GM21825 (cell line): ENCODE measurements around the gene STRBP.

ENCODE experiments used
- ATAC-seq: cut with Tn5 transposase; IDR thresholded peaks from one replicate; pipeline ENCODE4 v1.9.1; 2021; ENCODE audit warnings: mild to moderate bottlenecking, moderate library complexity; ENCODE audit not compliant: unreplicated experiment

Gene STRBP

DNA sequence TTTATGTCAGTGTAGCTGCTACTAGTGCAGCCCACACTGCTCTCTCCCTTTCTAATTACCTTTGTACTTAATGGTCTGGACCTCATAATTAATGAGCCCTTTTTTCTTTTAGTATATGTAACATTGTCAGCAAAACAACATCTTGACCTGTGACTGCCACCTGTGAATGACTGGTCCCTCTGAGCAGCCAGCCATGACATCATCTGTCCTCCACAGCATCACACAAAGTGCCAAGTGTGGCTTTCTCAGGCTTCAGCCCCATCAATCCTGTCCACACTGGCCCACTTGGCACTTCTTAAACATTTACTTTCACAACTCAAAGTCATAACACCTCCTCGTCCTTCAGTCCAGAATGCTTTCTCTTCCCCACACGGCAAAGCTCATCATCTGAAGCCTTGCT lies 130.2 kb downstream of the STRBP start:
- no peak for ATAC-seq

GRCh38 chr9:123135430-123135829 lies 133.0 kb downstream of the STRBP start:
- no peak for ATAC-seq

DNA sequence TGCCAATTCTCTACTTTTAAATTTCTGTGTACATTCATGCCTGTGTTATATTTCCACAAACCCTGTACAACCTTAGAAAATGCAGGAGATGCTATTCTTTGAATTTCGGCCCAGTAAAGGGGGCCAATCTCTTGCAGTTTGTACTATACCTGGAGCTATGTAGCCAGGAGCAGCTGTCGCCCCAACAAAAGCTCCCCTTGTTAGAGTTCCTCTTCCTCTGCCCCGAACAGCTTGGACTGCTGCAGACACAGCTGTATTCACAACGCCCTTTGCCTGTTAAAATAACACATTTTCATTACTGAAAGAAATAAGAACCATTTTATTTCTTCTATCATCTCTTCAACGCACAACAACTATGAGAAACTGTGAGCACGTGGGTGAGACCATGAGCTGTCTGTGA lies 135.7 kb downstream of the STRBP start:
- ATAC-seq = no peak

GRCh38 chr9:123131993-123132392 lies 136.4 kb downstream of the STRBP start:
- ATAC-seq = no peak

GRCh38 chr9:123131258-123131657 lies 137.1 kb downstream of the STRBP start:
- no peak for ATAC-seq

GRCh38 chr9:123129423-123129822 lies 139.0 kb downstream of the STRBP start:
- no peak for ATAC-seq

DNA sequence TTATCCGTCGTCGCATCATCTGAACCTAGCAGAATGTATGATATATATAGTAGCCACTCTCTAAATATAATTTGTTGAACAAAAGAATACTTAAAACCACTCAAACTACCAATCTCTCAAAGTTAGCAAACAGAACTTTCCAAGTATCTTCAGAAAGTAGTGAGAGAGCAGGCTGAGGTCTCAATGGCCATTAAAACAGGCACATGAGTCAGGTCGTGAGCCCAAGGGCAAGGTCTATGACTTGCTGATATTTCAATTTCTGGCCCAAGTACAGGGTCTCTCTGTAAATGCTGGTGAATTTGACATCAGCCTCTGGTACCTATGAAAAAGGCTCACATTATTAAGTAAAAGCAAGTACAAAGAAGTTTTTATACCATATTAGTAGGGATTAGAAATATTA lies 139.8 kb downstream of the STRBP start:
- ATAC-seq = no peak

GRCh38 chr9:123127512-123128075 lies 140.8 kb downstream of the STRBP start:
- no peak for ATAC-seq

DNA sequence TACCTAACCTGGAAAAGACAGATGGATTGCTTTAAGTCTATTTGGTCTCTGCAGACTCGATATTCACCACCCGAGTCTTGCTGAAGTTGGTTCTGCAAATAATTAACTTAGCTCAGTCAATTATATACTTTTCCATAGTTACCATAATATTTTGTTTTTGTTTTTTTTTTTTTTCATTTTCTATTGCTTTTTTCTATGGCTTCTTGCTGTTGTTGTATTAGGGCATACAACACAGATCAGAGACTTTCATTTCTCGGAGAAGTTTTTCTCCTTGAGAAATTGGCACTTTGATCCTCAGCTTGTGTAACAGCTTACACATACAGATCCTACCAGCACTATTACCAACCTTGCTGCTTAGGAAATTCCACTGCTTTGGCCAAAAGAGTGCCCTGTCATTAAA lies 146.9 kb downstream of the STRBP start:
- no peak for ATAC-seq

GRCh38 chr9:123120953-123121352 lies 147.4 kb downstream of the STRBP start:
- ATAC-seq = no peak

DNA sequence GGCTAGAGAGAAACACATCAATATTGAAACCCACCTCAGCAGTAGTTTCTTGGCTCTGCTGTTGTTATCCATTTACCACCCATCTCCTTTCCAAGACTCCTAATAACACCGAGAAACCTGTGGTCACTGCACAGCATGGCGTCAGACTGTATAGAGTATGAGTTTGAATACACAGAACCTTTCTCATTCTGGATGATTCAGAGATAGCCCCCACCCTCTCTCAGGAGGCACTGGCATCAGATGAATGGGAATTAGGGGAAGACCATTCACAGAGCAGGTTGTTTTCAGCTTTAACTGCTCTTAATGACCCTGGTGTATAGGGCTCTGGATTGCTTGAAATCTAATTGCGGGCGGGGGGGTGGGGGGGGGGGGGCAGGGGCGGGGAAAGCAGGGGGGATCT lies 148.3 kb downstream of the STRBP start:
- ATAC-seq = no peak

GRCh38 chr9:123119566-123119965 lies 148.8 kb downstream of the STRBP start:
- ATAC-seq = no peak

DNA sequence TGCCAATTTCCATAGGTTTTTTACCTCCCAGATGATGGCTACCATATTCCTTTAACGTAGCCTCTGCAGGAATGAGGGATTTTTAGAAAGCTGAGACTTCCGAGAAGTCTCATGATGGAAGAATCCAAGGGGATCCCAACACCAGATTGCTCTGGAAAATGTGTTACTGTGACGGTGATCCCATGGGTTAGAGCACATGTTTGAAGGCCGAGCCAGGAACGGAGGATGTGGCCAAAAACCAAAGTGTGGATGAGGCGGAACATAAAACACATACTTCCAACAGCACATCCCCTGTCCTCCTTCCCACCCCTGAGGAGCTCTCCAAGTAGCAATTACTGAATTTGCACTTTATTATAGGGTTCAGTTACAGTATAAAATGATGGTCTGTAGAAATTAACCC lies 152.3 kb downstream of the STRBP start:
- no peak for ATAC-seq

DNA sequence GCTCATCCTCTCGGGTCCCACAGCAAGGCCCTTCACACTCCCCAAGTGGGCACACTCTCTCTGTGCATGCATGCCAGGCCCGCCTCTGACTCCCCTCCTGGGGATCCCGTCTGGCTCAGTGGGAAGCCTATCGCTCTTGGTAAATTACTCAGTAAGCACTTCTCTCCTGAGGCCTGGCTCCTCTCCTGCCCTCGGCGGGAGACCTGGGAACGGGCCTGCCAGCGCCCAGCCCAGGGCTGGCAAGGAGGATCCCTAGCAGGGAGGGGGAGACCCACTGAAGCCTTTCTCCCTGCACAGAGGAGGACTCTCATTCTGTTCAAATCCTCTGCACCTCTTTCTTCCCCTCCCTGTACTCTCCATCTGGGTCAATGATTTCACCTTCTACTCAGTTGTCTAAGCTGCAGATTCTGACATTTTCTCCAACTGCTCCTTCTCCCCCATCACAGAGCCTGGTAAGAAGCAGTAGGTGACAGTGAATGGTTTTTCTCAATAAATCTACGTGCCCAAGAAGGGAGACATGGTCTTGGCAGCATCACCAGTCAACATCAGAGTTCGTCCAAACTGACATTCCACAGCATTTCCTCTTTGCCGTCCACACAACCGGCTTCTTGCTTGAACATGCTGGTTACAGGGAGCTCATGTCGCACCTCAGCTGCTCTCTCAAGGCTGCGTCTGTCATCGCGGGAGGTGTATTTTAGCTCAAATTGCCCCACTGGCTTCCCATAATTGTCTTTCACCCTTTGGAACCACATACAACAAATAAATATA lies 153.1 kb downstream of the STRBP start:
- ATAC-seq = no peak

DNA sequence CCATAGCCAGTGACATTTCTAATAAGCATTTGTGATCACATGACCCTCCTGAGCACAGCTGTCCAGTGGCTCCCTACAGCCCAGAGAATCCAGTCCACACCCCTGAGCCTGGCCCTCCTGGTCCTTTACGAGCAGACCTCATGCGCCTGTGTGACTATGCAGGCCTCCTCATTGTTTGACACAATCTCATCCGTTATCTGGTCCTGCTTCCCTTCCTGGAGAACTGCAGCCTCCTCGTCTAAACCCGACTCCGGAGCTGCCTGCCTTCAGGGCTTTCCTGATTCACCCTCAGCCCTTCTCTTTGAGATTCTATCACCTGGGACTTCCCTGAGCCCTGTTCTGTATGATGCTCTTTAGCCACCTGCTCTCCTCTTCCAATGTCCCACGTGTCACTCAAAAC lies 155.2 kb downstream of the STRBP start:
- ATAC-seq = no peak

- no peak for ATAC-seq
These were observed 156.1 kb downstream of the STRBP start for GRCh38 chr9:123112015-123112975.

DNA sequence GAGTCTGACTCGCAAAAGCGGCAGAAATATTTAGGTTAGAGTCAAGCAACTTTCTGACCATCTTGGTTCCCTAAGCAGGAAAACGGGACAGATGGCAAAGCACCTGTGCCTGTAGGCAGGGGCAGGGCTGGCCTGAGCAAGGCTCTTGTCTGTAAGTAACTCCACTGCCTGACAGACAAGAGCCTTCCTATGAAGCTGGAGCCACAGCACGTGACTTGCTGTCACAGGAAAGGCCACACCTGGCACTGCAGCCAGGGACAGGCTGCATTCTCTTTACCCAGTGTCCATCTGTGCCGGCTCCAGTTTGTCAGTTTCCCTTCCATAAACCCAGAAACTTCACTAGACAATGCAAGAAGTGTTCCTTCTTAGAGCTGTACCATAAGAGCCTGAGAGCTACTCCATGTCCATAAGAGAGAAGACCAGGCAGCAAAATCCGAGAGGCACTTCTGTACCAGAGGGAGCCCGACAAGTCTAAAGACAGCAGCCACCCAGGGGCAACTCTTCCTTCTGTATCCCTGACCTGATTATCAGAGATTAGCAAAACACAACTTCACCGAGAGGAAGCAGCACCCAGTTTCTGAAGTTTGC lies 156.9 kb downstream of the STRBP start:
- ATAC-seq = no peak

DNA sequence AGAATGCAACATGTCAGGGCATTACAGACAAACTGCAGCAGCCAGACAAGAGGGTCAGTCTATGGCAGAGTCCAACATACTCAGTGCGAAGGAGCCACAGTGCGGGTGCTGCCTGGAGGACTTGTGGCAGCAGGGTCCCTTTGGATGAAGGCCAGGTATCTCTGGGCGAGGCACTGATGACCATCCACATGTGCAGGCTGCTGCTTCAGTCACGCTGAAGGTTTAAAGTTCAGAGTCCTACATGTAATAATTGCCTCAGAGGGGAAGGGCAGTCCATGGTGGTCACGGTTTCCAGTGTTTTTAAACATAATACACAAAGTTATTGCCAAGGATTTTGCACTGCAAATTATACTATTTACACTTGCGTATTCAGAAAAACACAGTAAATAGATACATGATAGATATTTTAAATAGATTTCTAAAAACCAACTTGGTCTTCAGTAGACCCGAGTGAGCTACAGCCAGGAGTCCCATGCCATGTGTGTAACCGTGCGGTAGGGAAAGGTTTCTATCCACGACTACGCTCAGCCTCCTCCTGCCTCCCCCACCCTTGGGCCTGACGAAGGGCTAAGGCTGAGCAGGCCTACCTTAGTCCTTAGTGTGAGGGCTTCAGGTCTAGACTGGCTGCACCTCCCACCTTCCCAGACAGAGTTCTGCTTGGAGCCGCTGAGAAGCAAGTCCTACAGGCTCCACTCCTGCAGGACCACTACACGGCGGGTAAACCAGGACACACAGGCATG lies 158.7 kb downstream of the STRBP start:
- ATAC-seq = no peak

DNA sequence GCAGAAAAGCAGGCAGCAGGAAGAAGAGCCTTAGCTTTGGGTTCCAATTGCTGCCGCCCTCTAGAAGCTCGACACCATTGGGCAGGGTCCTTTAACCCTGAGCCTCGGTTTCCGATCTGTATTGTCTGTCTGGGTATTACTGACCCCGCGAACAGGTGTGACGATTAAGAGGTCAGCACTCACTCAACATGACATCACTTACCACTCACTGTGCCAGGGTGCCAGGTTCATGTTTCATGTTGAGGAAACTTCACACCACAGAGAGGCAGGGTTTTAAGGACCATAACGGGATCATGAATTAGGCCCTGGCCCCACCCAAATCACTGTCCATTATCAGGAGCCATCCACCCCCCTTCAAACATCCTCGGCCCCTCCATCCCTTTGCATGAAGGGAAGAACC lies 159.4 kb downstream of the STRBP start:
- ATAC-seq = no peak

DNA sequence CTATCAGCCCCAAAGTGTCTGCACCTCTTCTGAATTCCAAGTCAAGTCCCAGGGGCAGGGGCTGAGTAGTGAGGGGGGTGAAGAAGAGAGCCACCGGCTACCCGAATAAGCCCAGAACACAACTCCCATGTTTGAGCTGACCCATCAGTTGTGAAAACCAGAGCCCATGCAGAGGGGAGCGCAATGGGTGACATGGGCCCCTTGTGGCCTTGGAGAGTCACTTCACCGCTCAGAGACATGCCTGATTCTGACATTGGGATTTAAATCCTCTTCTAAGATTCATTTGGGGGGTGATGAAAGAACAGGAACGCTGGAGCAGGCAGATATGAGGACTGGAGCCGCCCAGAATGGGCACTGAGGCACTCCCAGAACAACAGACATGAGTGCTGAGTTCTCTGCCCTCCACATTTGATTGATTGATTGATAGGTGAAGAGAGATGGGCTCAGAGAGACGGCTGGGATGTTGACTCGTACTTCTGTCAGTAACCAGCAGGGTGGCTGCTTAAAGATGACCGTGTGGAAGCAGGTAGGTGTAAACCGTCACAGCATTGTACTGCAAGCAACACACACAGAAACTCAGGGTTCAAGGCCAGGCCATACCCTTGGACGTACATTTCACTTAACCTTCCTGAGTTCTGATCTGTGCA lies 160.6 kb downstream of the STRBP start:
- ATAC-seq = no peak
